GM23338 (cell line): Measurements from ENCODE around the gene RABGAP1L. TPM values are rescaled to one million over a fixed set of nuclear protein-coding genes. Genes with fewer than 3 reads are reported as not detected.

Experiments
- ATAC-seq: fragments of 200-7000 bp; cut with Tn5 transposase; 3 replicates; pipeline ENCODE4 v1.9.1; 2020
- DNase-seq: peaks from one replicate; pipeline ENCODE4 v3.0.0-alpha.2; 2015; ENCODE audit warnings: low spot score
- H2AFZ ChIP-seq: fragments of 200-600 bp; sonication (generic); 2 replicates; pipeline ENCODE4 v1.8.0; 2016; ENCODE audit warnings: antibody characterized with exemption, mild to moderate bottlenecking, moderate library complexity
- H3F3A ChIP-seq: fragments of 200-600 bp; sonication (generic); replicated peaks from 2 replicates; pipeline ENCODE4 v1.8.0; 2017; ENCODE audit warnings: antibody characterized with exemption, mixed run types, low read depth
- H3K27ac ChIP-seq: fragments of 200-600 bp; sonication (generic); 2 replicates; pipeline ENCODE4 v1.6.1; 2016; ENCODE audit warnings: low read depth
- H3K27me3 ChIP-seq: fragments of 200-600 bp; sonication (generic); 2 replicates; pipeline ENCODE4 v1.8.0; 2016; ENCODE audit warnings: mild to moderate bottlenecking, mixed run types, moderate library complexity; ENCODE audit not compliant: insufficient read depth
- H3K36me3 ChIP-seq: fragments of 200-600 bp; sonication (generic); 2 replicates; pipeline ENCODE4 v1.8.0; 2016; ENCODE audit warnings: mild to moderate bottlenecking; ENCODE audit not compliant: insufficient read depth
- H3K4me1 ChIP-seq: fragments of 200-600 bp; sonication (generic); 2 replicates; pipeline ENCODE4 v1.8.0; 2016; ENCODE audit warnings: mild to moderate bottlenecking, moderate library complexity; ENCODE audit not compliant: insufficient read depth
- H3K4me2 ChIP-seq: fragments of 200-600 bp; sonication (generic); 2 replicates; pipeline ENCODE4 v1.7.1; 2017; ENCODE audit warnings: mixed run types
- H3K4me3 ChIP-seq: fragments of 200-600 bp; sonication (generic); 2 replicates; pipeline ENCODE4 v1.6.1; 2016; ENCODE audit warnings: mixed run types
- H3K79me2 ChIP-seq: fragments of 200-600 bp; sonication (generic); replicated peaks from 2 replicates; pipeline ENCODE4 v1.8.0; 2017; ENCODE audit warnings: mild to moderate bottlenecking; ENCODE audit not compliant: insufficient read depth
- H3K9me2 ChIP-seq: fragments of 200-600 bp; sonication (generic); 2 replicates; pipeline ENCODE4 v1.8.0; 2017; ENCODE audit not compliant: insufficient read depth
- H4K20me1 ChIP-seq: fragments of 200-600 bp; sonication (generic); replicated peaks from 2 replicates; pipeline ENCODE4 v1.8.0; 2017; ENCODE audit warnings: mild to moderate bottlenecking; ENCODE audit not compliant: insufficient read depth
- H3K27ac Mint-ChIP-seq: 2 replicates; pipeline ENCODE4 v1.8.0; 2020; ENCODE audit warnings: inconsistent platforms, mild to moderate bottlenecking, moderate library complexity, mixed read lengths
- H3K27me3 Mint-ChIP-seq: 3 replicates; pipeline ENCODE4 v1.8.0; 2022; ENCODE audit warnings: low read depth, mild to moderate bottlenecking, moderate library complexity, mixed read lengths, inconsistent platforms; ENCODE audit not compliant: insufficient read depth, poor library complexity
- H3K36me3 Mint-ChIP-seq: 3 replicates; pipeline ENCODE4 v1.8.0; 2021; ENCODE audit warnings: low read depth, mild to moderate bottlenecking, inconsistent platforms, moderate library complexity, mixed read lengths
- H3K4me1 Mint-ChIP-seq: 3 replicates; pipeline ENCODE4 v1.8.0; 2020; ENCODE audit warnings: mild to moderate bottlenecking, inconsistent platforms, mixed read lengths
- H3K4me3 Mint-ChIP-seq: 3 replicates; pipeline ENCODE4 v1.8.0; 2021; ENCODE audit warnings: moderate library complexity, mild to moderate bottlenecking, inconsistent platforms, mixed read lengths
- H3K9me3 Mint-ChIP-seq: 3 replicates; pipeline ENCODE4 v1.8.0; 2020; ENCODE audit warnings: moderate library complexity, mild to moderate bottlenecking, inconsistent platforms, mixed read lengths
- CREB1 ChIP-seq: fragments of 250-450 bp; sonication (Bioruptor Pico); IDR thresholded peaks from 2 replicates; pipeline ENCODE4 v1.5.0; 2020; ENCODE audit warnings: low read depth, mild to moderate bottlenecking, moderate library complexity
- EZH2 ChIP-seq: fragments of 200-600 bp; sonication (generic); IDR thresholded peaks from one replicate; pipeline ENCODE4 v1.8.0; 2017; ENCODE audit warnings: antibody characterized with exemption, mild to moderate bottlenecking, low read depth; ENCODE audit not compliant: unreplicated experiment
- EZH2phosphoT487 ChIP-seq: fragments of 200-600 bp; sonication (generic); IDR thresholded peaks from one replicate; pipeline ENCODE4 v1.8.1; 2018; ENCODE audit warnings: antibody characterized with exemption; ENCODE audit not compliant: unreplicated experiment
- NANOG ChIP-seq: IDR thresholded peaks from 2 replicates; pipeline ENCODE4 v1.6.1; 2016; ENCODE audit warnings: antibody characterized with exemption, borderline replicate concordance
- POLR2AphosphoS5 ChIP-seq: IDR thresholded peaks from 2 replicates; pipeline ENCODE4 v1.6.1; 2016; ENCODE audit warnings: antibody characterized with exemption, low read depth
- STAT1 ChIP-seq: IDR thresholded peaks from one replicate; pipeline ENCODE4 v1.6.1; 2016; ENCODE audit warnings: antibody characterized with exemption; ENCODE audit not compliant: unreplicated experiment
- ZNF114 ChIP-seq: fragments of 250-450 bp; sonication (Bioruptor Pico); IDR thresholded peaks from 2 replicates; pipeline ENCODE4 v1.5.0; 2020; ENCODE audit warnings: mild to moderate bottlenecking, moderate library complexity
- ZNF331 ChIP-seq: fragments of 250-450 bp; sonication (Bioruptor Pico); IDR thresholded peaks from 2 replicates; pipeline ENCODE4 v1.5.0; 2020; ENCODE audit warnings: low read depth, mild to moderate bottlenecking, moderate library complexity
- polyA plus RNA-seq: library from polyadenylated mRNA; unstranded; fragments of >200 nt; fragmentation: Nextera tagmentation; extraction: Ambion mirVana; gene quantifications from 2 replicates; pipeline ENCODE4 v1.2.1, GENCODE V29; 2016
- total RNA-seq: library from RNA; depleted of rRNA; stranded (reverse); fragments of >200 nt; shearing (Covaris generic); gene quantifications from 2 replicates; pipeline ENCODE4 v1.2.3, GENCODE V29; 2014
- TF ChIP-seq, protein P1 (sequence below): IDR thresholded peaks from one replicate; pipeline ENCODE4 v1.6.1; 2018; ENCODE audit warnings: antibody characterized with exemption; ENCODE audit not compliant: unreplicated experiment
- TF ChIP-seq, protein P2 (sequence below), 2 experiments: fragments of 200-600 bp in 1 of 2; sonication (generic) in 1 of 2; conservative IDR thresholded peaks; 2 replicates each; pipeline versions ENCODE4 v1.5.1 to v1.6.1; 2016 to 2017; ENCODE audit warnings: antibody characterized with exemption in 2 of 2, low read depth in 2 of 2, mild to moderate bottlenecking in 2 of 2, moderate library complexity in 1 of 2

The RABGAP1L gene
- total and polyA plus RNA-seq, 2 experiments from 2014 or later = 83.2 to 136 TPM

DNA sequence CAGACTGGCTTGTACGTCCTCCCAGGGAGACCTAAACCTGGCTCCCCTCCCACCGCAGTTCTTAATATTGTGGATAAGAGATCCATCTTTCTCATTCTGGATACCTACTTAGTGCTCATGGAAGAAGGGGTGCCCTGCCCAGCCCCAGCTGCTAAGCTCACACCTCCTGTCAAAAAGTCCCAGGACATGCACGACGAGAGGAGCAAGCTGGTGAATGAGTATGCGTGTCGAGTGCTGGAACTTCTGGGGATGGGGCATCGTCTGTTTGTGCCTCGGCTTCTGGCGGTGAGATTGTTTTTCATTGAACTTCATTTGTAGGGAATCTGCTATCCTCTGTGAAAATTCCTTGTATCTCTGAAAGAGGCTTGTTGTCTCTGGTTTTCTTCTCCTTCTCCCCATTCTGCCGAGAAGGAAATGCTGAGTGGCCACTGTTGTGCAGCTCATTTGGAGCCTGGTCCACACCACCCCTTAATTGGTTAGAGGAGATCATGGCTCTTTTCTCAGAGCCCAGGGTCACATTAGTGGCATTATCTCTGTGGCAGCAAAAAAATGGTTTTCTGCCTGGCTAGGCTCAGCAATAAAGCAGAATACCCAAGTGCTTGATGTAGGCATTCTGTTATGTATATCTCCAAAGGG, 641.0 kb downstream of the RABGAP1L start:
- Histone ChIP-seq H2AFZ (peak overlapping the region; percentile 57), H3K79me2 (no peaks in the 10 kb centered on the region), H3F3A (no peaks in the 10 kb centered on the region), H3K27ac (0 out of 2 replicates have a peak overlapping the region, but pooled peaks have one; percentile 39), H3K9me2 (no peaks in the 10 kb centered on the region), H4K20me1 (no peaks in the 10 kb centered on the region), H3K4me2 (peak overlapping the region; percentile 92), H3K36me3 (no peaks in the 10 kb centered on the region), H3K4me3 (peak overlapping the region; percentile 61), H3K27me3 (no peaks in the 10 kb centered on the region), H3K4me1 (peaks cover 24% of the 10 kb centered on the region)
- Mint-ChIP-seq H3K27me3 (no peaks in the 10 kb centered on the region), H3K36me3 (no peaks in the 10 kb centered on the region), H3K4me3 (no peak overlapping the region), H3K27ac (no peak overlapping the region), H3K4me1 (peaks cover 10% of the 10 kb centered on the region; the same call in 2 of the 3 replicates), H3K9me3 (no peaks in the 10 kb centered on the region)
- peak; percentile 36 for ATAC-seq
- TF ChIP-seq POLR2AphosphoS5 (no peak), ZNF331 (no peak), STAT1 (no peak), ZNF114 (no peak), EZH2phosphoT487 (no peak), CREB1 (CRISPR knock-in tag) (no peak), NANOG (no peak), EZH2 (no peak)
- TF ChIP-seq, protein P1, sequence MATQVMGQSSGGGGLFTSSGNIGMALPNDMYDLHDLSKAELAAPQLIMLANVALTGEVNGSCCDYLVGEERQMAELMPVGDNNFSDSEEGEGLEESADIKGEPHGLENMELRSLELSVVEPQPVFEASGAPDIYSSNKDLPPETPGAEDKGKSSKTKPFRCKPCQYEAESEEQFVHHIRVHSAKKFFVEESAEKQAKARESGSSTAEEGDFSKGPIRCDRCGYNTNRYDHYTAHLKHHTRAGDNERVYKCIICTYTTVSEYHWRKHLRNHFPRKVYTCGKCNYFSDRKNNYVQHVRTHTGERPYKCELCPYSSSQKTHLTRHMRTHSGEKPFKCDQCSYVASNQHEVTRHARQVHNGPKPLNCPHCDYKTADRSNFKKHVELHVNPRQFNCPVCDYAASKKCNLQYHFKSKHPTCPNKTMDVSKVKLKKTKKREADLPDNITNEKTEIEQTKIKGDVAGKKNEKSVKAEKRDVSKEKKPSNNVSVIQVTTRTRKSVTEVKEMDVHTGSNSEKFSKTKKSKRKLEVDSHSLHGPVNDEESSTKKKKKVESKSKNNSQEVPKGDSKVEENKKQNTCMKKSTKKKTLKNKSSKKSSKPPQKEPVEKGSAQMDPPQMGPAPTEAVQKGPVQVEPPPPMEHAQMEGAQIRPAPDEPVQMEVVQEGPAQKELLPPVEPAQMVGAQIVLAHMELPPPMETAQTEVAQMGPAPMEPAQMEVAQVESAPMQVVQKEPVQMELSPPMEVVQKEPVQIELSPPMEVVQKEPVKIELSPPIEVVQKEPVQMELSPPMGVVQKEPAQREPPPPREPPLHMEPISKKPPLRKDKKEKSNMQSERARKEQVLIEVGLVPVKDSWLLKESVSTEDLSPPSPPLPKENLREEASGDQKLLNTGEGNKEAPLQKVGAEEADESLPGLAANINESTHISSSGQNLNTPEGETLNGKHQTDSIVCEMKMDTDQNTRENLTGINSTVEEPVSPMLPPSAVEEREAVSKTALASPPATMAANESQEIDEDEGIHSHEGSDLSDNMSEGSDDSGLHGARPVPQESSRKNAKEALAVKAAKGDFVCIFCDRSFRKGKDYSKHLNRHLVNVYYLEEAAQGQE = no peak
- TF ChIP-seq, protein P2, sequence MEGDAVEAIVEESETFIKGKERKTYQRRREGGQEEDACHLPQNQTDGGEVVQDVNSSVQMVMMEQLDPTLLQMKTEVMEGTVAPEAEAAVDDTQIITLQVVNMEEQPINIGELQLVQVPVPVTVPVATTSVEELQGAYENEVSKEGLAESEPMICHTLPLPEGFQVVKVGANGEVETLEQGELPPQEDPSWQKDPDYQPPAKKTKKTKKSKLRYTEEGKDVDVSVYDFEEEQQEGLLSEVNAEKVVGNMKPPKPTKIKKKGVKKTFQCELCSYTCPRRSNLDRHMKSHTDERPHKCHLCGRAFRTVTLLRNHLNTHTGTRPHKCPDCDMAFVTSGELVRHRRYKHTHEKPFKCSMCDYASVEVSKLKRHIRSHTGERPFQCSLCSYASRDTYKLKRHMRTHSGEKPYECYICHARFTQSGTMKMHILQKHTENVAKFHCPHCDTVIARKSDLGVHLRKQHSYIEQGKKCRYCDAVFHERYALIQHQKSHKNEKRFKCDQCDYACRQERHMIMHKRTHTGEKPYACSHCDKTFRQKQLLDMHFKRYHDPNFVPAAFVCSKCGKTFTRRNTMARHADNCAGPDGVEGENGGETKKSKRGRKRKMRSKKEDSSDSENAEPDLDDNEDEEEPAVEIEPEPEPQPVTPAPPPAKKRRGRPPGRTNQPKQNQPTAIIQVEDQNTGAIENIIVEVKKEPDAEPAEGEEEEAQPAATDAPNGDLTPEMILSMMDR (conservative IDR thresholded peaks at IDR 0.05; ENCODE audit: low read depth in 2 of 2) = no peak
- DNase-seq = peak; percentile 35

DNA sequence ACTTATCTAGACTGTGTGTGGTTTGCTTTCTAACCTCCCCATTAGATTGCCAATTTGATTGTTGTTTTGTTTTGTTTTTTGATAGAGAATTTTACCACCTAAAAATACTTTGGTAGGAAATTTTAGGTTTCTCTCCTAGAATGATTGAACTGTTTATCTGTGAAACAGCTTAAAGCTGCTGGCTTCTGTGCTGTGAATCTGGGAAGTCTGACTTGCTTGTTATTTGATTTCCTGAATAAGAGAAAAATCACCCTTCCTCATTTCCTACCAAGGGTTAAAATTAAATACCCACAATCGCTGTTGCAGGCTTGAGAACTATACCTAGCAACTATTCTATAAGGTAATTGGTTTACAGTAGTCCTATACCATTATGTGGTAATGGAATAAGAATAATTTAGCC, 641.6 kb downstream of the RABGAP1L start:
- Mint-ChIP-seq H3K36me3 (no peaks in the 10 kb centered on the region), H3K9me3 (no peaks in the 10 kb centered on the region), H3K4me3 (no peak overlapping the region), H3K27ac (no peak overlapping the region), H3K27me3 (no peaks in the 10 kb centered on the region), H3K4me1 (peaks cover 7% of the 10 kb centered on the region; the same call in 2 of the 3 replicates)
- ATAC-seq (no peak), DNase-seq (no peak)
- peaks cover 18% of the 10 kb centered on the region for H3K4me1 ChIP-seq
- peak overlapping the region; percentile 92 for H3K4me2 ChIP-seq
- no peaks in the 10 kb centered on the region for H4K20me1 ChIP-seq
- H2AFZ ChIP-seq = 0 out of 2 replicates have a peak overlapping the region, but pooled peaks have one; percentile 57
- no peaks in the 10 kb centered on the region for H3K27me3 ChIP-seq
- H3F3A ChIP-seq = no peaks in the 10 kb centered on the region
- H3K36me3 ChIP-seq = no peaks in the 10 kb centered on the region
- no peaks in the 10 kb centered on the region for H3K79me2 ChIP-seq
- TF ChIP-seq, protein P2 (conservative IDR thresholded peaks at IDR 0.05; ENCODE audit: low read depth in 2 of 2) = no peak
- no peak for TF ChIP-seq NANOG
- no peak for TF ChIP-seq ZNF114
- TF ChIP-seq, protein P1 = no peak
- TF ChIP-seq POLR2AphosphoS5 = no peak
- no peak for TF ChIP-seq EZH2phosphoT487
- no peak for TF ChIP-seq ZNF331
- no peak overlapping the region for H3K27ac ChIP-seq
- H3K9me2 ChIP-seq = no peaks in the 10 kb centered on the region
- peak overlapping the region; percentile 61 for H3K4me3 ChIP-seq
